Stimulated activated CD8-positive, alpha-beta memory T cell treated with anti-CD3 and anti-CD28 coated beads, Interleukin-15, amount 100 ng/mL, for 4 hours (primary cell): ENCODE results near the gene FADS3.
"Not testable (repeated sequence)": the region's sequence is repeated elsewhere in the genome, so short reads cannot be mapped to it uniquely, and the experiment has no call there.

ENCODE experiments used
- DNase-seq, 2 donors: peaks; one replicate each; pipeline ENCODE4 v3.0.0-alpha.2; 2020; ENCODE audit warnings: low read depth in 2 of 2

FADS3 gene

DNA sequence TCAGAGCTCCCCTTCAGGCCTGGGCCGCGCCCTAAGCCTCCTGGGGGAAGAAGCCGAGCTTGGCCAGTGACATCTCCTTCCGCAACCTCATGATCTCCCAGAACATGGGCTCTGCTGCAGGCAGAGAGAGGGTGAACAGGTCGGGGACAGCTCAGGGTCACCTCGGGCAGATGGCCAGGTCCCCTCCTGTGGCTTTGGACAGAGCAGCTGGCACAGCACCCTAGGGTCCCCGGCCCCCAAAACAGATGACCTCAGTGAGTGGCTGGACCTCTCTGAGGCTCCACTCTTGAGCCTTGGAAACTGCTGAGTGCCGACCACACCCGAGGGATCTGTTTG is 6.9 kb upstream of the FADS3 start:
- no peak for DNase-seq

DNA sequence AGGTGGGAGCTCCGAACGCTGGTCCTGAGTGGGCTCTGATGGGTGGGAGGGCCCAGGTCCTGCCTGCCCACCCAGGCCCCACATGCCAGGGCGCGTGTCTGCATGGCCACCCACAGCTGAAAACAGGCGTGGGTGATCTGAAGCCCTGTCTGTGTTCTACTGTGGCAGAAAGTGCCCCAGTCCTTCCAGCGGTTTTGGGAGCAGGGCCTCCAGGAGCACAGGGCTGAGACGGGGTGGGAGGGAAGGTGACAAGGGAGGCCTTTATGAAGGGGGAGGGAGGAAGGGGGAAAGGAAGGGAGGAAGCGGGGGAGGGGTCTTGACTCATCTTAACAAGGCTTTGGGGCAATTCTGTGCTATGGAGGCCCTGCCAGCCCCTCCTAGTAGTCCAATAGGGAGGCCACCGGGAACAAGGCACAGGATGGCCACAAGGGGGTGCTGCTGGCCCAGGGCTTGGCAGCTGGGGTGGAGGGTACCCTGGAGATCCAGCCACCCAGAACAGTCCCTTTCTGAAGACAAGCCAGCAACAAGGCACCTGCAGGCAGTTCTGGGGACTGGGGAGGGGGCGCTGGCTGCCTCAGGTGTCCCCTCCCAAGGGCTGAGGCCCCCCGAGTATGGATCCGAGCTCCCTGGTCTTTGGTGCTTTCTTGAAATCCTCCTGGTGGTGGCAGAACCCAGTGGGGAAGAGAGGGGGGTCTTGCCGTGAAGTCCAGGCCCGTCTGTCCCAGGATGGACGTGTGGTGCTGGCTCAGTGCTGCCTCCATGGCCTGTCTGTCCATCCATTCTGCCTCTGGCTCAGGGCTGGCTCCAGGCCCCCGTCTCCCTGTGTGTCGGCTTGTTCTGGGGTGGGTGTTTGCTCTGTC is 6.3 kb upstream of the FADS3 start:
- DNase-seq, result peak; percentile 45 to 55

DNA sequence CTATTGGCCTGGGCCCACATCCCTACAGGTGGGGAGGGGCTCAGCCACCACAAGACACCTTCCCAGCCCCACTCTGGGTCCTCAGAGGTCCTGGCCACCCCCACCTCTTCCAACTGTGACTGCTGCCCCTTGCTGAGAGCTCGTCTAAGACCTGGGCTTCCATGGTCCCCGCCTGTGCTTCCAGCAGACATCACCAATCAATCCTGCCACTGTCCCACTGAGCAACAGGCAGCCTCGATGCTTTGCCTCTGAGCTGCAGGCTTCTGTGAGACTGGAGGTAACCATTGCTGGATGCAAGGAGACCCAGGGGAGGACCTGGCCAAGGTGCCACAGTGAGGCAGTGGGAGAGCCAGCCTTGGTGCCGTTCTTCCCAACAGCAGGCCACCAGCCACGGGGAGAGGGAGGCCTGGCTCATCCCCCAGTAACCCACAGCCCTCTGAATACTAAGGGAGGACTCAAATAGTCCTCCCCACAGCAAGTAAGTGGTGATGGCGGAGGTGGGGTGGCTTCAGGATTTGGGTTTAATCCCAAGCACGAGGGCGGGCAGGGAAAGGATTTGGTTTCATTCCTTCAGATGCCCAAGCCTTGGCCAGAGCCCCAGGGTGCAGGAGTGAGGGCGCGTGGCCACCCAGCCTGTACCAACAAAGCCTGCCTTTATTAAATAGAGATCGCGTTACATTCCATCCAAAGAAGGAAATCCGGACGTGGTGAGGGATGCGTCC is 5.5 kb upstream of the FADS3 start:
- DNase-seq, result no peak

DNA sequence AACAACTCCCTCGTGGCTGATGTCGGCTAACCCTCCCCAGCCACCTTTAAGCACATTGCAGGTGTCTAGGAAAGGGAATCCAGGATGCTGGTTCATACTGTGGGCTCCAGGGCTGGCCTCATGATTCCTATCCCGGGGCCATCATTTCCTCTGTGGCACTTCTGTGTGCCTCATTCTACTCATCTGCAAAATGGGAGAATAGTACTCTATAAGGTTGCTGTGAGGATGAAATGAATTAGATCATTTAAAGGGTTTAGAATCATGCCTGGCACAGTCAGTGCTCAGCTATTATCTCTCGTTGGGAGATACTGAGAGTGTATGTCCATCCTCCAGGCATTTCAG is 4.3 kb upstream of the FADS3 start:
- DNase-seq, result no peak

DNA sequence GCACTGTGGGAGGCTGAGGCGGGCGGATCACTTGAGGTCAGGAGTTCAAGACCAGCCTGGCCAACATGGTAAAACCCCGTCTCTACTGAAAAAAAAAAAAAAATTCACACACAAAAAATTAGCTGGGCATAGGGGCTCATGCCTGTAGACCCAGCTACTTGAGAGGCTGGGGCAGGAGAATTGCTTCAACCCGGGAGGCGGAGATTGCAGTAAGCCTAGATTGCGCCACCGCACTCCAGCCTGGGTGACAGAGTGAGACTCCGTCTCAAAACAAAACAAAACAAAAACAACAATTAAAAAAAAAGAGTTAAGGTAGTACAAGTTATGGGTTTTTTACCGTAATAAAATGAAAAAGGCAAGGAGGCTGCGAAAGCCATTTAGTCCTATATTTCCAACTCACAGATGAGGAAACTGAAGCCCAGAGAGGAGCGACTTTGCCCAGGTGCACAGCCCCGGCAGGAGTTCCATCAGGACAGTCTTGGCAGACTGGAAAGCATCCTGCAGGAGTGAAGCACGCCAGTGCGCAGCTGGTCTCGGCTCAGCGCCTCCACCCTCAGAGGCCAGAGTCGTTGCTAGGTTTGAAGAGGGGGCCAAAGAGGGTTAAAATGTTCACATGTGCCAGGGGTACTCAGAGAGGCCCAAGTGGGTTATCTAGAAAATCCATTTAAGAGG is 3.8 kb upstream of the FADS3 start:
- DNase-seq, result no peak

DNA sequence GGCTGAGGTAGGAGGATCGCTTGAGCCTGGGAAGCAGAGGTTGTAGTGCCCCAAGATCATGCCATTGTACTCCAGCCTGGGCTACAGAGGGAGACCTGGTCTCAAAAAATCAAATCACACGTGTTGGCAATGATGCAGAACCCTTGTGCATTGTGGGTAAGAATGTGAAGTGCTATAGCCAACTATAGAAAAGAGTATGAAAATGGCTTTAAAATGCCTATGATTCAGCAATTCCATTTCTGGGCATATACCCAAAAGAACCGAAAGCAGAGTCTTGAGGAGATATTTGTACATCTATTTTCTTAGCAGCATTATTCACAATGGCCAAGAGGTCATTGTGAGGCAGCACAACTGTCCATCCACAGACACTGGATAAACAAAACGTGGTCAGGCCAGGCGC is 2.6 kb upstream of the FADS3 start:
- DNase-seq, result no peak

DNA sequence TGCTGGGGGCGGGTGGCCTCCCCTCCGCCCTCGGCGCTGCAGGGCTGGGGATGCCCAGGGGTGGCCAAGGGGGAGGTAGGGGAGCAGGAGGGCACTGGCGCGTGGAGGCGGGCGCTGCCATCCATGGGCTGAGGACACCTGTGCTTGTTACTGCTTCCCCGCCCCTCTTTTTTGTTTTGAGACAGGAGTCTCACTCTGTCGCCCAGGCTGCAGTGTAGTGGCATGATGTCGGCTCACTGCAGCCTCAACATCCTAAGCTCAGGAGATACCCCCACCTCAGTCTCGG is 683 bp upstream of the FADS3 start:
- no peak for DNase-seq

DNA sequence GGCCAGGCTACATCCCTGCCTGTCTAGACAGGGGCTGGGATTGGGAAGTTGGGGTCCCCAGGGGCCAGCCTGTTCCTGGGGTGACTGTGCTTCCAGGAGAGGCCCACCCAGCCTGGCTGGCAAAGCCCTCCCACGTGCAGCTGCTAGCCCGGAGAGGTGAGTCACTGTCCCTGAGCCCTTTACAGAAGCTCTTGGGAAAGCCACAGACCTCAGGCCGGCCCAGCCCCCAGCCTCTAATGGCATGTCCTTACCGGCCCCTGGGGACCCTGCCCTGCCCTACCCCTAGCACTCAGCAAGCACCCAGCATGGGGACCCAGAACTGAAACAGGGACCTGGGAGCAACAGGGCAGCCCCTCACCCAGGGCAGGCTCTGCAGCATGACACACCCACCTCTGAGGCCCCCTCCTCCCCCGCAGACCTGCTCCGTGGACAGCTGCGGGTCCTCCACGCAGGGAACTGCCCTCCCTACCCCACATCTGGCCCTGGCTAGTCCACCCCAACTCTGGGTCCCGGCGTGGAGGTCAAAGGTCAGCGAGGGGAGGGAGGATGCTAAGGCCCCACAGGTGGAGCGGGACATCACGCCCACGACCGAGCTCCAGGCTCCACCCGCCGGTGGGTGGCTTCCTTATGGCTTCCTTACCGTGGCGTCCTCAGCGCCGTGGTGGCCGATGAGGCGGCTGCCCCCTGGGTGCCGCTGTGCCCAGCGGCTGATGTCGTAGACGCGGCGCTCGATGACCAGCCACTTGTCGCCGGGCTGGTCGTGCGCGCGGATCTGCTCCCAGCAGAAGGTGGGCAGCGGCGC is 615 bp downstream of the FADS3 start:
- DNase-seq, result no peak

DNA sequence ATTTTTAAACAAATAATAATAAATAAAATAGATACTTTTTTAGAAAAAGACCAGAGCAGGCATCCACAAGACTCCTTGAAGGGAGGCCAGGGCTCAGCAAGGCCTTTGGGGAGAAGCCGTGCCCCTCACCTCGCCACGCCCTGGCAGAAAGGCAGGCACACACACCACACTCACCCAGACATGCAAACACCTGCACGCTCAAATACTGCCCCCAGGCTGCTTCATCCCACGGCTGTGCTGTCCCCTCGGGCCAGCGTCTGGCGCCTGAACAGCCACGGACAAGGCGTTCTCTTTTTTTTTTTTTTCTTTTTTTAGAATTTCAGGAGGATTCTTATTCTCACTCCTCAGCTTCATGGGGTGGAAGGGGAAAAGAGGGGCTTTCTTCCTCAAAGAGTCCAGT is 1.5 kb downstream of the FADS3 start:
- DNase-seq, result no peak

DNA sequence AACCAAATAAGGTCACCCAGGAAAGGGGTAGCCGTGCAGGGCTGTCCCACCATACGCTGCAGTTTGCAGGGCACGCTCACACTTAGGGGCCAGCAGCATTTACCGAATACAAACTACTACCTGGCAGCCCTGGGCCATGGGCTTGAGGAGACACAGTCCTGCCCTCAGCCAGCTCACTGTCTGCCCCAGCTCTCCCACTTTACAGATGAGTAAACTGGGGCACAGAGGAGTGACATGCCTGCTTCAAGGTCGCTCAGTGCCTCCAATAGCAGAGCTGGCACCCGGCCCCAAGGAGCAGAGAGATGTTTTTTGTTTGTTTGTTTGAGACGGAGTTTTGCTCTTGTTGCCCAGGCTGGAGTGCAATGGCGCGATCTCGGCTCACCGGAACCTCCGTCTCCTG is 2.8 kb downstream of the FADS3 start:
- DNase-seq, result no peak

DNA sequence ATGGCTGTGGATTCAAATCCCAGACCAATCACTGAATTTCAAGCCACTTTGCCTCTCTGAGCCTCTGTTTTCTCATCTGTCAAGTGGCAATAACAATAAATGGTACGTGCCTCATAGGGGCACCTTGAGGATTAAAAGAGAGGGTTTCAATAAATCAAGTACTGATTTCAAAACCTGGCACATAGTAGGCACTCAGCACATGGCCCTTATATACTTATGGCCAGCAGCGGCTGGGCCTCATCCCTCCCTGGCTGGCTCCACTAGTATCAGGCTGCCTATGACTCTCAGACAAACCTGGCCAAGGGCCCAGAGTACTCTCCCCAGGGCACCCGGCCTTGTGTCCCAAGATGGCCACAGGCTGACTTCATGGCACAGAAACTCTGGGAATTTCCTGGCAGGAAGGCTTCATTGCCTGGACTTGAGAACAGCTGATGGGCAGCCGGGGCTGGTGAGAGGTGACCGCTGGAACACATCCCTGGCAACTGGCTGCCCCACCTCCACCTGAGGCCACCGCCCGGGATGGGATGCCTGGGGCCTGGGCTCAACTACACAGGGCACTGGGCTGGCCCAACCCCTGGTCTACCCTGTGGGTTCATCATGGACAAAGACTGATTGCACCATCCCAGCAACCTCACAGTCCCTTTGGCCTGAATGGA is 3.4 kb downstream of the FADS3 start:
- DNase-seq, result no peak

DNA sequence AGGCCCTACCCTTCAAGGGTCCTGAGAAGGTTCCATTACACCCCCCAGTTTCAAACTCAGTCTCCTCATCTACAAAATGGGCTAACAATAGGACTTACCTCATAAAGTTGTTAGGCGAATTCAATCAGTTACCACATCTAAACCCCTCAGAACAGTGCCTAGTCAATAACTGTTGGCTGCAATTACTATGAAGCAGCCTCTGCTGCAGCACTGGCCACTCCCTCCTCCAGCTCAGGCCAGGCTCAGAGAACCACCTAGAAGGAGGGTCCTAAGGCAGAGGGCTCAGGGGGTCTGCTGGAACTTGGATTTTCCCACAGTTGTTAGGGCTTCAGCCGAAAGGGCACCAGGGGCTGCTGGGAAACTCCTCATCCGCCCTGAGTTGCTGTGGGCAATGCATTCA is 4.7 kb downstream of the FADS3 start:
- no peak for DNase-seq

DNA sequence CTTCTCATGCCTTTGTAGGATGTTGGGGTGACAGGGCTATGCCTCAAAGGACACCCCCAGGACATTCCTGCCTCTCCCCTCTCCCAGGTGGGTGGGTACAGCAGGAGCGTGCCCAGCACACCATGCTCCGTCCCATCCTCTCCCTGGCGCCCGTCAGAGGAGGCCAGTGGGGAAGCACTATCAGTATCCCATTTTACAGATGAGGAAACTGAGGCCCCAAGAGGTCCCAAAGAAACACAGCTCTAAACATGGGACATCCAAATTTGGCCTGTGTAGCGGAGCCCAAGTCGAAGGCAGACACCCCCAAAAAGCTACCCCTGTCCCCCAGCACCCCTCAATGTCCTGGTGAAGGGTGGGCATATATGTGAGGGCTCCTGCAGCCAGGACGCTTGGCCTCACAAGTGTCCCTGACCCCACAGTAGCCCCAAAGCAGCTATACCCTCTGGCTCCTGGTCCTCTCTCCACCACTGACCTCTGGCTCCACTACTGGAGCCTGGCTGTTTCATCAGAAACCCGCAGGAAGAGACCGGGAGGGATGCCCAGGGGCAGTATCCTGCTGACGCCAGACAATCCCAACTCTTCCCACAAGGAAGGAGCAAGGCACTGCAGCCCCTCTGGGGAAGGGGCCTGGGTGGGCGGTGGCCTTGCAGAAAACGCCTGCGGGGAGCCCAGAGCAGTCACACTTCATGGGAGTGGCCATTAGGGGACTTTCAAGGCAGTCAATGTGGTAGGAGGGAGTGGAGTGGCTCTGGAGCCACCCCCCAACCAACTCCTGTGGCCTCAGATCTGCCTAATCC is 5.4 kb downstream of the FADS3 start:
- no peak for DNase-seq

DNA sequence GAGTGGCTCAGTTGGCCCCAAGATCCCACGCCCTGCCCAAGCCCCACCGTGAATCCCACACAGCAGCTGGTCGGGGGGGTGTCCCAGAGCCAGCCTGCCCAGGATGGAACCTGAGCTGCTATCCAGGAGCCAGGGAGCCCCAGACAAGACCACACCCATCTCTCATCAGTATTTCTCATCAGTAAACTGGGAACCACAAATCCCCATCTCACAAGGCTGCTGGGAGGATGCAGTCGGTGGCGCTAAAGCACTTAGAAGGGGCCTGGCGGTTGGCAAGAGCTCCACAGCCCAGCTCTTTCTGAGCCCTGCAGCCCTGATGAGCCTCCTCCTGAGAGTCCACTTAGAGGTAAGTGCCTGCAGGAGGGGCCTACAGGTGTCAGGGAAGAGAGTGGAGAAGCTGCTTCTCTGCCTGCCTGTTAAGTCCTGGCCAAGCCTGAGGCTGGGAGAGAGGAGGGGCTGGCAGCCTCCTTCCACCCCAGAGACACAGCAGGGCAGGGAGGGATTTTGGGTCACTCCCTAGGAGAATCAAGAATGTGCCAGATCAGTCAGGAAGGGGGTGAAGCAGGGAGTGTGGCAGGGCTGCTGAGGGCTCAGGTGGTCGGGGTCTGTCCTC is 6.1 kb downstream of the FADS3 start:
- DNase-seq, result no peak

DNA sequence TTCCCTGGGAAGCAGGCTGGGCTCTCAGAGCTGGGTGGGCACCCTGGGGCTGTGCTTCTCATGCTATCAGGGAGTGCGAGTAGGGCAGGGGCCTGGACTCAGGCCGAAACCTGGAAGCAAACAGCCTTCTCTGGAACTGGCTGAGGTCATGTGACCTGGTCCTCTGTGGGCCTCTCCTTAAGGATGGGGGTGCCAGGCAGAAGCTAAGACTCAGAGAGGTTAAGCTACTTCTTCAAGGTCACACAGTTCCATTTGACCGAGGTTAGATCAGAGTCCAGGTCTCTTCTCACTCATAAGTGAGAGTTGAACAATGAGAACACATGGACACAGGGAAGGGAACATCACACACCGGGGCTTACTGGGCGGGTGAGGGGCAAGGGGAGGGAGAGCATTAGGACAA is 7.4 kb downstream of the FADS3 start:
- DNase-seq, result no peak

DNA sequence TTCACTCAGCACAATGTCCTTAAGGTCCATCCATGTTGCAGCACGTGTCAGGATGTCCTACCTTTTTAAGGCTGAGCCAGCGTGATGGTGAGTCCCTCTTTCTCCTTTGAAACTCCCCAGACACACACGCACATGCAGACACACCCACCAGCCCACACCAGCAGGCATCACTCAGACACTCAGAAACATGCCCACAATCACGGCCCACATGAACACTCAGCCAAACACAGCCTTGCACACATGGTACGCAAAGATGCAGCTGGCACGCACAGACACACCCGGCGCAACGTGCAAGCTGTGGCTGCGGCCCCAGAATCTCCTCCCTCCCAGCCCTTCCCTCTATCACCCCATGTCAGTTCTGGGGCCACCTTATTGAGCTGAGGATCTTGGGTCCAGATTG is 8.0 kb downstream of the FADS3 start:
- DNase-seq, result no peak

DNA sequence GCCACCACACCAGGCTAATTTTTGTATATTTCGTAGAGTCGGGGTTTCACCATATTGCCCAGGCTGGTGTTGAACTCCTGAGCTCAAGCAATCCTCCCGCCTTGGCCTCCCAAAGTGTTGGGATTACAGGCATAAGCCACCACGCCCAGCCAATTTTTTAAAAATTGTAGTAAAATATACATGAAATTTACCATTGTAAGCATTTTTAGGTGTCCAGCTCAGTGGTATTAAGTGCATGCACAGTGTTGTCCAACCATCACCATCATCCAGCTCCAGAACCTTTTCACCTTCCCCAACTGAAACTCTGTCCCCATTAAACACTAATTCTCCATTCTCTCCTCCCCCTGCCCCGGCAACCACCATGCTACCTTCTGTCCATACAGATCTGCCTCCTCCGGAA is 8.5 kb downstream of the FADS3 start:
- DNase-seq, result no peak

DNA sequence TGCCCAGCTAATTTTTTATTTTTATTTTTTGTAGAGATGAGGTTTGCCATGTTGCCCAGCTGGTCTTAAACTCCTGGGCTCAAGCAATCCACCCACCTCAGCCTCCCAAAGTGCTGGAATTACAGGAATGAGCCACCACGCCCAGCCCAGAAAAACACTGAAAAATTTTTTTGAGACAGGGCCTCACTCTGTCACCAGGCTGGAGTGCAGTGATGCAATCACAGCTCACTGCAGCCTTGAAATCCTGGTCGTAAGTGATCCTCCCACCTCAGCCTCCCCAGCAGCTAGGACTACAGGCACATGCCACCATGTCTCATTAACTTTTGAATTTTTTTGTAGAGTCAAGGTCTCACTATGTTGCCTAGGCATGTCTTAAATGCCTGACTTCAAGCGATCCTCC is 9.1 kb downstream of the FADS3 start:
- not testable (repeated sequence) for DNase-seq

DNA sequence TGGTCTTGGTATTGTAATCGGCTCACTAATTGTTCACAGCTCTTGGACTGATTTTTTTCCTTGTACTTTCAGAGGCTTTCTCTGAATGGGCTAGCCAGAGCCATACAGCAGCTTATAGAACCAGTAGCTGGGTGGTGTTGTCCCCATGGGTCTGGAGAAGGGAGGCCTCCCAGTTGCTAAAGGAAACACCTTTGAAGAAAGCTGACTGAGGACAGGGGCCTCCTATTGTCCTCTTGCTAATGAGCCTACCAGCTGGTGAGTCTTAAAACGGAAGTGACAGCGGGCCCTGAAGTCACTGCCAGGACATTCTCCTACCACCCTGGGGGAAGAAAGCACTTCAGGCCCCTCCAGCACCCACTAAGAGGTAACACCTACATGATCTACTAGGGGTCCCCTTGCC is 9.9 kb downstream of the FADS3 start:
- DNase-seq, result no peak

DNA sequence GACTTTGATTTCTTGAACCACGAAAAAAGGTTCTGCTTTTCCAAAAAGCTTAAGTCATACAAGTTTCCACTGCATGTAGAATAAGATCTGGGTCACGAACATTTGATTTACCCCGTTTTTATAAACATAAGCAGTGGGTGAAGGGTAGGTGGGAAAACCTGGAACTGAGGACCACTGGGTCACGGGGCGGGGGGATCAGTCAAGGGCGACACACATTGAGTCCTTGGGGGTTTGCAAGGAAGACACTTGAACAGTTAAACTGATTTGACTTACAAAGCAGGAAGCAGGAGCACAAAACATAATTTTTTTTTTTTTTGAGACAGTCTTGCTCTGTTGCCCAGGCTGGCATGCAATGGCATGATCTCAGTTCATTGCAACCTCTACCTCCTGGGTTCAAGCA is 10.9 kb downstream of the FADS3 start:
- no peak for DNase-seq

DNA sequence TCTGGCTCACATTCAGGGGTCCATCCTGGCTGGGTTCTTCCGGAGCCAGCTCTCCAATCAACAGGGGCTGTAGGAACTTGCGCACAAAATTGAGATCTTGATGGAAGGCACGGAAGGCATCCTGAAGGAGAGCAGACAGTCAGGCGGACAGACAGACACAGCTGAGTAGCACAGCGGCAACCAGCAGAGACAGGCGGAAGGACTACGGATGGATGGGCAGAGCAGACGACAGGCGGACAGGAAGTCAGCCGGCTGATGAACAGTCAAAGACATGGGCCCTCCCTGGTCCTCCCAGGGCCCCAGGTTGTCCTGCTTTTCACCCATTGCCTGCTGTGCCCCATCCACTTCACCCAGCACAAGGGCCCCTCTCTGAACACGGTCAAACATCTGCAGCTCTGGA is 11.3 kb downstream of the FADS3 start:
- no peak for DNase-seq
